SK-N-SH treated with all-trans-retinoic acid at 6 μM for 48 hours (cell line): ENCODE measurements around the gene CHL1.

Experiments
- ATAC-seq: fragments of 200-7000 bp; cut with Tn5 transposase; 3 replicates; pipeline ENCODE4 v1.9.1; 2020; ENCODE audit warnings: mild to moderate bottlenecking, moderate library complexity
- ARNTL ChIP-seq: fragments of 450-650 bp; formaldehyde crosslinking; IDR thresholded peaks from 2 replicates; pipeline ENCODE4 v1.5.0; 2020; ENCODE audit warnings: low read depth, mild to moderate bottlenecking, moderate library complexity, borderline replicate concordance
- BACH2 ChIP-seq: fragments of 250-450 bp; sonication (Bioruptor Pico); IDR thresholded peaks from 2 replicates; pipeline ENCODE4 v1.9.0; 2021; ENCODE audit warnings: mild to moderate bottlenecking, borderline replicate concordance
- CREB5 ChIP-seq: fragments of 250-450 bp; sonication (Bioruptor Pico); IDR thresholded peaks from 2 replicates; pipeline ENCODE4 v1.5.1; 2020; ENCODE audit warnings: low read depth, mild to moderate bottlenecking, moderate library complexity
- CSDC2 ChIP-seq: fragments of 250-450 bp; sonication (Bioruptor Pico); IDR thresholded peaks from 2 replicates; pipeline ENCODE4 v1.5.0; 2020; ENCODE audit warnings: mild to moderate bottlenecking, moderate library complexity
- ESRRG ChIP-seq: fragments of 250-450 bp; sonication (Bioruptor Pico); IDR thresholded peaks from 2 replicates; pipeline ENCODE4 v1.6.1; 2021; ENCODE audit warnings: mild to moderate bottlenecking
- ISL1 ChIP-seq: fragments of 250-450 bp; sonication (Bioruptor Pico); IDR thresholded peaks from 2 replicates; pipeline ENCODE4 v2.1.2; 2022; ENCODE audit warnings: mild to moderate bottlenecking, moderate library complexity
- OSR1 ChIP-seq: fragments of 250-450 bp; sonication (Bioruptor Pico); IDR thresholded peaks from 2 replicates; pipeline ENCODE4 v1.8.0; 2022; ENCODE audit warnings: moderate library complexity, mild to moderate bottlenecking, inconsistent platforms
- PATZ1 ChIP-seq: fragments of 250-450 bp; sonication (Bioruptor Pico); IDR thresholded peaks from 2 replicates; pipeline ENCODE4 v1.8.0; 2020; ENCODE audit warnings: mild to moderate bottlenecking, moderate library complexity, borderline replicate concordance
- POU6F1 ChIP-seq: fragments of 250-450 bp; sonication (Bioruptor Pico); IDR thresholded peaks from 2 replicates; pipeline ENCODE4 v1.8.0; 2021; ENCODE audit warnings: low read depth, mild to moderate bottlenecking, moderate library complexity, borderline replicate concordance
- PPARA ChIP-seq: fragments of 250-450 bp; sonication (Bioruptor Pico); IDR thresholded peaks from 2 replicates; pipeline ENCODE4 v1.5.0; 2020; ENCODE audit warnings: mild to moderate bottlenecking, borderline replicate concordance
- RARB ChIP-seq: fragments of 250-450 bp; sonication (Bioruptor Pico); IDR thresholded peaks from 2 replicates; pipeline ENCODE4 v1.8.0; 2021; ENCODE audit warnings: mild to moderate bottlenecking, moderate library complexity
- SNAI2 ChIP-seq: fragments of 250-450 bp; sonication (Bioruptor Pico); IDR thresholded peaks from 2 replicates; pipeline ENCODE4 v1.5.0; 2020; ENCODE audit warnings: mild to moderate bottlenecking, moderate library complexity
- TCF4 ChIP-seq: fragments of 250-450 bp; sonication (Bioruptor Pico); IDR thresholded peaks from 2 replicates; pipeline ENCODE4 v1.8.0; 2021; ENCODE audit warnings: mild to moderate bottlenecking, moderate library complexity, borderline replicate concordance
- TOX ChIP-seq: fragments of 250-450 bp; sonication (Bioruptor Pico); IDR thresholded peaks from 2 replicates; pipeline ENCODE4 v1.8.0; 2021; ENCODE audit warnings: mild to moderate bottlenecking, moderate library complexity, borderline replicate concordance
- TSHZ2 ChIP-seq: fragments of 250-450 bp; sonication (Bioruptor Pico); IDR thresholded peaks from 2 replicates; pipeline ENCODE4 v1.5.0; 2020; ENCODE audit warnings: mild to moderate bottlenecking, moderate library complexity
- ZC3H10 ChIP-seq: fragments of 250-450 bp; sonication (Bioruptor Pico); IDR thresholded peaks from 2 replicates; pipeline ENCODE4 v1.5.1; 2021; ENCODE audit warnings: mild to moderate bottlenecking, moderate library complexity
- ZFP3 ChIP-seq: fragments of 250-450 bp; sonication (Bioruptor Pico); IDR thresholded peaks from 2 replicates; pipeline ENCODE4 v1.5.0; 2020; ENCODE audit warnings: mild to moderate bottlenecking, moderate library complexity
- ZFP30 ChIP-seq: fragments of 450-650 bp; formaldehyde crosslinking; IDR thresholded peaks from 2 replicates; pipeline ENCODE4 v1.5.0; 2022; ENCODE audit warnings: mild to moderate bottlenecking, moderate library complexity
- ZNF565 ChIP-seq: fragments of 450-650 bp; formaldehyde crosslinking; conservative IDR thresholded peaks from 2 replicates; pipeline ENCODE4 v1.5.0; 2020; ENCODE audit warnings: low read depth, mild to moderate bottlenecking, moderate library complexity
- ZNF8 ChIP-seq: fragments of 450-650 bp; formaldehyde crosslinking; IDR thresholded peaks from 2 replicates; pipeline ENCODE4 v1.5.0; 2020; ENCODE audit warnings: mild to moderate bottlenecking, moderate library complexity
- TF ChIP-seq, protein P1 (sequence below): fragments of 250-450 bp; sonication (Bioruptor Pico); IDR thresholded peaks from 2 replicates; pipeline ENCODE4 v1.5.1; 2021; ENCODE audit warnings: mild to moderate bottlenecking, moderate library complexity

CHL1 gene

DNA sequence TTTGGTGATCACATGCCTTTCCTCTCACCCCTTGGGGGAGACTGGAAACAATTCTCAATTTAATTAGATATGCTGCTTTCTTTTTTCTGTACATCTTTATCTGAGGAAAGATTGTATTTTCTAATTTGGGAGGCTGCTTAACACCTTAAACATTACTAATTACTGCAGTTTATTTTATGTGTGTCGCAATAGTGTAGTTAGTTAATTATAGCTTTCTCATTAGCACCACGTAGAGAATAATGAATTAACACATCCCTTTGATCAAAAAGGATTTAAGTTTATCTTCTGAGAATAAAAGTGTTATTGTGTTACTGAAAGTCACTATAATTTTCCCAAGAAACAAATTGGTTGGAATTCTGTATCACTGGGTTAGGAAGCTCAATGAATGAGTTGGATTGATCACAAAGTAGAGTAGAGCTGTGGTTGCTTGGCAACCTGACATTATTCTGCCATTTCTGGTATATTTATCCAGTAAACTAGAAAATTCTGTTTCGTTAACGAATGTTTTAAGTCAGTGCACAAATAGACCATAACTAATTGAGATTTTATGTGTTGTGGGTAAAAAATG is 4.3 kb downstream of the CHL1 start:
- no peak for ATAC-seq
- TF ChIP-seq POU6F1 (CRISPR knock-in tag) (no peak), TSHZ2 (CRISPR knock-in tag) (no peak)

GRCh38 chr3:204102-204501 is 7.5 kb downstream of the CHL1 start:
- no peak for TF ChIP-seq ZFP30
- TF ChIP-seq TCF4: no peak
- no peak for TF ChIP-seq ZC3H10 (CRISPR knock-in tag)
- TF ChIP-seq RARB (CRISPR knock-in tag): no peak
- no peak for TF ChIP-seq POU6F1 (CRISPR knock-in tag)
- no peak for TF ChIP-seq ISL1 (CRISPR knock-in tag)
- TF ChIP-seq, protein P1, sequence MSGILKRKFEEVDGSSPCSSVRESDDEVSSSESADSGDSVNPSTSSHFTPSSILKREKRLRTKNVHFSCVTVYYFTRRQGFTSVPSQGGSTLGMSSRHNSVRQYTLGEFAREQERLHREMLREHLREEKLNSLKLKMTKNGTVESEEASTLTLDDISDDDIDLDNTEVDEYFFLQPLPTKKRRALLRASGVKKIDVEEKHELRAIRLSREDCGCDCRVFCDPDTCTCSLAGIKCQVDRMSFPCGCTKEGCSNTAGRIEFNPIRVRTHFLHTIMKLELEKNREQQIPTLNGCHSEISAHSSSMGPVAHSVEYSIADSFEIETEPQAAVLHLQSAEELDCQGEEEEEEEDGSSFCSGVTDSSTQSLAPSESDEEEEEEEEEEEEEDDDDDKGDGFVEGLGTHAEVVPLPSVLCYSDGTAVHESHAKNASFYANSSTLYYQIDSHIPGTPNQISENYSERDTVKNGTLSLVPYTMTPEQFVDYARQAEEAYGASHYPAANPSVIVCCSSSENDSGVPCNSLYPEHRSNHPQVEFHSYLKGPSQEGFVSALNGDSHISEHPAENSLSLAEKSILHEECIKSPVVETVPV (CRISPR knock-in tag): no peak
- no peak for TF ChIP-seq ZNF565
- TF ChIP-seq TOX (CRISPR knock-in tag): no peak
- TF ChIP-seq ESRRG: no peak
- TF ChIP-seq ZNF8 (CRISPR knock-in tag): no peak
- no peak for TF ChIP-seq ZFP3 (CRISPR knock-in tag)
- TF ChIP-seq CREB5 (CRISPR knock-in tag): no peak
- TF ChIP-seq, all 23 proteins: peak for 0

GRCh38 chr3:207973-208372 is 11.4 kb downstream of the CHL1 start:
- ATAC-seq: no peak
- TF ChIP-seq BACH2 (no peak), TSHZ2 (CRISPR knock-in tag) (no peak), ISL1 (CRISPR knock-in tag) (no peak), POU6F1 (CRISPR knock-in tag) (no peak), PPARA (no peak), PATZ1 (CRISPR knock-in tag) (no peak), CSDC2 (no peak), RARB (CRISPR knock-in tag) (no peak), ESRRG (no peak), OSR1 (CRISPR knock-in tag) (no peak), SNAI2 (CRISPR knock-in tag) (no peak), ZNF8 (CRISPR knock-in tag) (no peak), ARNTL (no peak)

More at GRCh38 chr3:204102-204501, 7.5 kb downstream of the CHL1 start:
- ATAC-seq: no peak
